HG03460 (cell line): ENCODE measurements around the gene TMEM97.
"Not testable (repeated sequence)": the region's sequence is repeated elsewhere in the genome, so short reads cannot be mapped to it uniquely, and the experiment has no call there.

Experiments used
- ATAC-seq: cut with Tn5 transposase; IDR thresholded peaks from one replicate; pipeline ENCODE4 v1.9.1; 2021; ENCODE audit not compliant: unreplicated experiment

TMEM97 gene

DNA sequence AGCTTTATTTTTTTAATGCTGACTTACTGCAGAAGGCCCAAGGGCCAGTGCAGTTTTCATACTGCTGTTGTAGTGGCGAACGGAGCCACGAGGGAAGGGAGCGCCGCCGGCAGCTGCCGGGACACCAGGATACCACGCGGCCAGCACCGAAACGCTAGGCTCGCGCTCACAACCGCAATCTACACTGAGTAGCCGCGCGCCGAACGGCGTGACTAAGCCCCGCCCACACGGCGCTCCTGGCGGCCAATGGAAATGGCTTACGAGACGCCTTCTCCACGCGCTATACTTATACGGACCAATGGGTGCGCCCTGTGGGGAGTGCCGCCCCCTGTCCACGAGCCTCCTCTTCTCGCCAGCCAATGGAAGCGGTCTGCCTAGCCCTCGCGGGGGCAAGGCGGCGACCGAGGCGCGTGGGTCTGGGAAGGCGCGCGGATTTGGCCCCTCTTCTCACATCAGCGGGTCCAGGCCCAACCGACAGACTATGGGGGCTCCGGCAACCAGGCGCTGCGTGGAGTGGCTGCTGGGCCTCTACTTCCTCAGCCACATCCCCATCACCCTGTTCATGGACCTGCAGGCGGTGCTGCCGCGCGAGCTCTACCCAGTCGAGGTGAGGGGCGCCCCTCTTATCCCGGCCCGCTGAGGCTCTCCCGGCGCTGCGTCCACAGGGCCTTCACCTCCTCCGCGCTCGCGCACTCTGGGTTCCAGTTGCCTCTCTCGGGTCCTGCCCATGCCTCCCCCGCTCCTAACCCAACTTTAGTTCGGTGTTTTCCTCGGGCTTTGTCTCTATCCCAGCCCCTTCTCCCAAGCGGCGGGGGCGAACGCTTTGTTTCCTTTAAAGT, at the start of gene TMEM97:
Gene TMEM97 (plus strand): TSS at position 442 of the 839 bp plus-strand sequence. CDS start 40 bp downstream, at position 482.
- ATAC-seq = peak; percentile 97

DNA sequence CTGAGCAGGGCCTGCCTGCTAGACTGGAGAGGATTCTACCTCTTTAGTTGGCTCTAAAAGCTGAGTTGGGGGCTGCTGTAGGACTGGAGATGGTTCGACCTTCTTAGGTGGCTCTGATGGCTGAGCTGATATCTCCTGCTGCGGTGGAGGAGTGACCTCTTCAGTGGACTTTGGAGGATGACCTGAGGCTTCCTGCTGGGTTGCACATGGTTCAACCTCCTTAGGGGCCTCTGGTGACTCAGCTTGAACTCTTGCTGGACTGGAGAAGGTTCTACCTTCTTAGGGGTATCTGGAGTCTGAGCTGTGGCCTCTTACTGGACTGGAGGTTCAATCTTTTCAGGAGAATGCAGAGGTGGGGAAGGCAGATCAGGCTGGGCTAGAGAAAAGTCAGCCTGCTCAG, 48.9 kb upstream of the TMEM97 start:
- ATAC-seq = no peak

DNA sequence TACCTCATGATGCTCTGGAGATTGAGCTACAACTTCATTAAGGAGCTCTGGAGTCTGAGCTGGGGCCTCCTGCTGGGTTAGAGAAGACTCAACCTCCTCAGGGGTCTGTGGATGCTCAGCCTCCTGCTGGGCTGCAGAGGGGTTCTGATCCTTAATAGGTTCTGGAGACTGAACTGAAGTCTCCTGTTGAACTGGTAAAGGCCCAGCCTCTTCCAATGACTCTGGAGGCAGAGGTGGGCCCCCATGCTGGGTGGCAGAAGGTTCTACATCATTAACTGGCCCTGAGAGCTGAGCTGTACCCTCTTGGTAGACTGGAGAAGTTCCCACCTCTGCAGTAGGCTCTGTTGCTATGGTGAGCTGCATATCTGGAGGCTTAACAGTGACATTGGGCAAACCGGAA, 48.1 kb upstream of the TMEM97 start:
- ATAC-seq = no peak

DNA sequence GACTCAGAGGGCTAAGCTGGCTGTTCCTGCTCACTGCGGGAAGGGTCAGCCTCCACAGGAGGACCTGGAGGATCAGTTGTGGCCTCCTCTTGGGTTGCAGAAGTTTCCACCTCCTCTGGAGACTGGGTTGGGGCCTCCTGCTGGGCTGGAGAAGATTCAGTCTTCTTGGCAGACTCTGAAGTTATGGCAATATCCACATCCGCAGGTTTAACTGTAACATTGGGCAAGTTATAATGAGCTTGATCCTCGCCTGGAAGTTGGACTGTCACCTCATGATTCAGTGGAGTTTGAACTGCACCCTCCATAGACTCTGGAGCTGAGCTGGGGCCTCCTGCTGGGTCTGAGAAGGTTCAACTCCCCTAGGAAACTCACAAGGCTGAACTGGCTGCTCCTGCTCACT, 47.6 kb upstream of the TMEM97 start:
- ATAC-seq = no peak

DNA sequence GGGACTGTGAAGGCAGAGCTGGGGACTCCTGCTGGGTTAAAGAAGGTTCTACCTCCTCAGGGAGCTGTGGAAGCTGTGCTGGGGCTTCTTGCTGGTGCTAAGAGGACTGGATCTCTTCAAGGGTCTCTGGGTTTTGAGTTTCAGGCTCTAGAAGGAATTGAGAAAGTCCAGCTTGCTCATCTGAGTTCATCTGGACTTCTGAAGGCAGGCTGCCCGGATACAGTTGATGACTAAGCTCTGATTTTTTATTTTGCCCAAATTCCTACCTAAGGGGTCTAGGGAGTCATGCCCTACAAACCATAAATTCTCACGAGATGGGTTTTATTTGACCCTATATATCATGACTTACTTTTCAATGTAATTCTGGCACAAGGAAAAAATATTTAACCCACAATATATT, 46.8 kb upstream of the TMEM97 start:
- ATAC-seq = no peak

DNA sequence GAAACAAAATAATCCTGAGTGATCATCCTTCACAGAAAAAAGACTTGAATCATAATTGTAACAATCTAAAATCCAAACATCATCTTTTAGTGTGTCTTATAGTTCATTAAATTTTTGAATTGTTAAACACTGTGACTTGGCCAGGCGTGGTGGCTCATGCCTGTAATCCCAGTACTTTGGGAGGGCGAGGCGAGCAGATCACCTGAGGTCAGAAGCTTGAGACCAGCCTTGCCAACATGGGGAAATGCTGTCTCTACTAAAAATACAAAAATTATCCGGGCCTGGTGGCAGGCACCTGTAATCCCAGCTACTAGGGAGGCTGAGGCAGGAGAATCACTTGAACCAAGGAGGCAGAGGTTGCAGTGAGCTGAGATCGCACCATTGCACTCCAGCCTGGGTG, 45.7 kb upstream of the TMEM97 start:
- ATAC-seq = not testable (repeated sequence)

DNA sequence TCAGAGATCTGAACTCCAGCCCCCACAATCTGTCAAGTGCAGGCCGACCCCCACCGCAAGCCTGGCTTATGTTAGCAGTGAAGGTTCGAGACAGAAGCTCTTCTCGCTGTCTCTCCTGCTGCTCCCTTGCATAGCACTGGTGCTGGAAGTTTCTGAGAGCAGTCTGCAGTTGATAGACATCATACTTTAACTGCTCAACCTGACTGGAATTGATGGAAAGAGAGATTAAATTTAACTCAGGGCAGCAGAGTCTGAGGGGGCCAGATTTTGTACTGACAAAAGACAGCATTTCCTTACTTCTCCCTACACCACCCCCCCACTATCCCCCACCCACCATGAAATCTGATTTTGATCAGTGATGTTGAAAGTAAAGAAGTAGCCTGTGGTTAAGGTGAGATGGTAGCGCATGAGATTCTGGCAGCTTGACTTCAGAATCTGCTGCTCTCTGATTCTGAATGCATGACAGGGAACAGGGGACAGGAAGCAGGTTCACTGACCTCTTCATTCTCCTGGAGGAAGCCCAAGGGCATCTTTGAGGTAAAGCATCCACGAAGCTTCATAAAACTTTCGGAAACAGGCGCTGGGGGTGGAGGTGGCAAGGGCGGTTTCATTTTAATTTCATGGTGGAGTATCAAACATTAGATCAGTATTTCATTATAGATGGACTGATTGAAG, 44.3 kb upstream of the TMEM97 start:
- ATAC-seq = no peak

DNA sequence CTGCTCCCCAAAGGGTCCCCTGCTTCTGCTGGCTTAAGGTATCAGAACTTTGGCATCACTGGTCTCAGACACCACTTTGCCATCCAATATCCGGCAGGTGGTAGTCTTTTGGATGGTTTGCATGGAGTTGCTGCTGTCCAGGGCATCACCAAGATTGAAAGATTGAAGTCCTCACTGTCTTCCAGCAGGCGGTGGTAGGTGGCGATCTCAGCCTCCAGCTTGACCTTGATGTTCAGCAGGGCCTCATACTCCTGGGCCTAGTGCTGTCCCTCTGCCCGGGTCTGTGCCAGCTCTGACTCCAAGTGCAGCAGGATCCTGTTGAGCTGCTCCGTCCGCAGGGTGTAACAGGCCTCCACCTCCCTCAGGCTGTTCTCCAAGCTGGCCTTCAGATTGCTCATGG, 43.0 kb upstream of the TMEM97 start:
- no peak for ATAC-seq

DNA sequence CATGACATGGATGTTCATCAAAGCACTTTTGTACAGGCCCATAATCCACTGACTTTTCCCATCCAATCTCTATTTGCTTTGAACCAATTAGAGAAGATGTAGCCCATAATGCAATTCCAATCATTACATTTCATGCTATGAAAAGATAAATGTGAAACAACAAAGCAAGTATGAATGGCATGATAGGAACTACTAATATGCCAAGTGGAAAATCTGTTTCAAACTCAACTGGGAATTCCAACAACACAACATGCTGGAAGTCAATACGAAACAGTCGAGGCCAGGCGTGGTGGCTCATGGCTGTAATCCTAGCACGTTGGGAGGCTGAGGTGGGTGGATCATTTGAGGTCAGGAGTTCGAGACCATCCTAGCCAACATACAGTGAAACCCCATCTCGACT, 39.6 kb upstream of the TMEM97 start:
- no peak for ATAC-seq

DNA sequence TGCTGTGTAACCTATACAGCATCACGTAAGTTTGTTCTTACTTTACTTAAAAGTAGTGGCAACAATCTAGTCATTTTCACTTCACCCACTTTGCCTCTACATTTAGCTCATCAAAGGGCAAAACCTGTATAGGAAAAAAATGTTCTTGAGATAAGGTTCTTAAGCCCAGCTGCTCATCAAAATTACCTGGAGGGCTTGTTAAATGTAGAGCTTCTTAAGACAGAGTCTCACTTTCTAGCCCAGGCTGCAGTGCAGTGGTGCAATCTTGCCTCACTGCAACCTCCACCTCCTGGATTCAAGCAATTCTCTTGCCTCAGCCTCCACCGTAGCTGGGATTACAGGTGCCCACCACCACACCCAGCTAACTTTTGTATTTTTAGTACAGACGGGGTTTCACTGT, 38.2 kb upstream of the TMEM97 start:
- ATAC-seq = no peak

DNA sequence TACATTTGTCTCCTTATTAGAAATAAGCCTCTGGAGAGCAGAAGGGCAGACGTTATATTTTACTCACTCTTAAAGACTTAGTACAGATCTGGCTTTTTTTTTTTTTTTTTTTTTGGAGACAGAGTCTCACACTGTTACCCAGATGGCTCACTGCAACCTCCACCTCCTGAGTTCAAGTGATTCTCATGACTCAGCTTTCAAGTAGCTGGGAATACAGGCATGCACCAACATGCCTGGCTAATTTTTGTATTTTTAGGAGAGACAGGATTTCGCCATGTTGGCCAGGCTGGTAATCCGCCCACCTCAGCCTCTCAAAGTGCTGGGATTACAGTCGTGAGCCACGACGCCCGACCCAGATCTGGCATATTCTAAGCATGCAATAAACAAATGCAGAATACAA, 36.4 kb upstream of the TMEM97 start:
- no peak for ATAC-seq

DNA sequence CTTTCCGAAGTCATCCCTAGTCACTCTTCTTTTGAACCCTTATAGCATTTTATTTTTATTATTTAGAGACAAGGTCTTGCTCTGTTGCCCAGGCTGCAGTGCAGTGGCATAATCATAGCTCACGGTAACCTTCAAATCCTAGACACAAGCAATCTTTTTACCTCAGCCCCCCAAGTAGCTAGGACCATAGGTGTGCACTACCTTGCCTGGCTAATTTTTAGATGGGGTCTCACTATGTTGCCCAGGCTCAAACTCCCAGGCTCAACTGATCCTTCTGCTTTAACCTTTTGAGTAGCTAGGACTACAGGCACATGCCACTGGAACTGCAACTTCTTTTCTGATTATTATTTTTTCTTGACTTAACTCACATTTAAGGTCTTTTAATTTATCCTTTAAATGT, 33.0 kb upstream of the TMEM97 start:
- no peak for ATAC-seq

DNA sequence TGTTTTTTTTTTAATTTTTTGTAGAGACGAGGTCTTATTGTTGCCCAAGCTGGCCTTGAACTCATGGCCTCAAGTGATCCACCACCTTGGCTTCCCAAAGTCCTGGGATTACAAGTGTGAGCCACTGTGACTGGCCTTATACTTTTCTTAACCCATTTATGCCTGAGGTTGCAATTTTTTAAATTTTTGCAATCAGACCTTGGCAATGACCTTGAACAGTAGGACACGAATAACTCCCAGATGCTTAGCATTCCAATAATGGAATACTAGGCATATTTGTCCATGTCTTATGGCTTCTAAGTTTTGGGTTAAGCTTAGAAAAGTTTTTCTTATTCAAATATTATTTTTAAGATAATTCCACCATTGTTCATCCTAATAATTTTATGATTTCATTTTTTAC, 28.3 kb upstream of the TMEM97 start:
- no peak for ATAC-seq

DNA sequence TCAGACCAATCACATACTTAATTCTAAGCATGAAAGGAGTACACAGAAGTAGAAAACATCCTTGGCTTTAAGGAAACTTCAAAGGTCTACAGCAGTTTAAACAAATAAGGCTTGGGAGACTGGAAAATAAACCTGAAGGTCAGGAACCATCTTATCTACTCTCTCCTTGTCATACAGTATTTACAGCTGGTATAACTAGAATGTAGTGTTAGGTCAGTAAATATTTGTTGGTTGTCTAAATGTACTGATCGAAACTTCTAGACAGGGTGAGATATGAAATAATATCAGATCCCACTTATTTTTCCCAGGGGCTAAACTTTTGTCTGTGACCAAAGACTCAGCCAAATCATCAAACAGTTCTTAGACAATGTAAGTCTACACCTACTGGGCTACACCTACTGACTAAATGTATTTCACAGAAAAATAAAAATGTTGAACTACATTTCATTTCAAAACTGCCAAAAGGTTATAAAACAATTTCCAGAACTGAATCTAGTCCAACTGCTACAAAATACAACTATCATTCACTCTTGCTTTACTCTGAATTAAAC, 27.1 kb upstream of the TMEM97 start:
- no peak for ATAC-seq

DNA sequence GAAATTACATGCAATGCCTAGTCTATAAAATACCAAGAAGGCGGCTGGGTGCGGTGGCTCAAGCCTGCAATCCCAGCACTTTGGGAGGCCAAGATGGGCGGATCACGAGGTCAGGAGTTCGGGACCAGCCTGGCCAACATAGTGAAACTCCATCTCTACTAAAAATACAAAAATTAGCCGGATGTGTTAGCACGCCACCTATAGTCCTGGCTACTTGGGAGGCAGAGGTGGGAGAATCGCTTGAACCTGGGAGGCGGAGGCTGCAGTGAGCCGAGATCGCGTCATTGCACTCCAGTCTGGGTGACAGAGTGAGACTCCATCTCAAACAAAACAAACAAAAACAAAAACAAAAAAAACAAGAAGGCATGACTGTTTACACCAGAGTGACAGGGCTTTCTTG, 26.1 kb upstream of the TMEM97 start:
- not testable (repeated sequence) for ATAC-seq

DNA sequence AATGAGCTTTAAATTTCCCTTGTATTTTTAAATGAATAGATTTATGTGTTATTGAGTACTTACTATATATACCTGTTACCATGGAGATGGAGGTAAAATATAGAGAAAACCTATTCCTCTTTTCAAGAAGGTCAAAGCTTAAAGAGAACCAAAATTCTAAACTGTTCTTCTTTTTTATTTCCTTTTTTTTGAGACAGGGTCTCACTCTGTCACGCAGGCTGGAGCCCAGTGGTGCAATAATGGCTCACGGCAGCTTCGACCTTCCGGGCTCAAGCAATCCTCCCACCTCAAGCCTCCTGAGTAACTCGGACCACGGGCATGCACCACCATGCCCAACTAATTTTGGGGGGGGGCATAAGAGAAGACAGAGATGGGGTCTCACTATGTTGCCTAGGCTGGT, 25.0 kb upstream of the TMEM97 start:
- ATAC-seq = no peak

DNA sequence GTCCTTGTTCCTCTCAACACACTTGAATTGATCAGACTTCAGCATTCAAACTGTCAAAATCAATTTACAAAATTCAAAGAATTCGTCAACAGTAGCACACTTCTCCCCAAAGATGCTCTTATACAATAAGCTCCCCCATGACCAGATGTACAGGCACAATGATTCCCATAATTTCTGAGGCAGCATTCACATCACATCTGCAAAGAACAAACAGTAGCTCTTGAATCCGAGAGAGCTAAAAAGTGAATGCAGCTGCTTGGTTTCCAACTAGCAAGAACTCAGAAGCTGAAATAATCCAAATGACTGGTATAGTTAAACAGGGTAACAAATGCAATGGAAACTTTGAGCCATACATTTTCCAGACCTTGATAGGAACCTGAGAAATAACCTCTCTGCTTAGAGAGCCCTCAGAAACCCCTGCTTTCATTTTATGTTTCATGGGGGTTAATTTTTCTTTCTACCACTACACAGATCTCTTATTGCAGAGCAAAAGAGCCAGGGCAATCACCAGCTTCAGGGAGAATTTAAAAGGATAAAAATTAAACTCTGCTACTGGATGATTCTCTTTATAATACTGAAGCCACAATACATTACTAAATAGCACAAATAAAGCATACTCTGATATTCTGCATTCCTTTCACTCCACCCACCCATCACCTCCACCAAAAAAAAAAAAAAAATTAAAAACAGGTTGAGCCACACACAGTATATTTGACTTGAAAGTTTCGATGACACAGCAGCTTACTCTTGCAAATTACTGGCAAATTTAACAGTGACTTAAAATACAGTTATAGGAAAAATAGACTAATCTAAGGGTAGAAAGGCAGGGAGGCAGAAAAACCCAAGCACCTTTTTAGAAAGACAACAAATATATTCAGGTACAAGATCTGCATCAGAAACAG, 23.1 kb upstream of the TMEM97 start:
- no peak for ATAC-seq

DNA sequence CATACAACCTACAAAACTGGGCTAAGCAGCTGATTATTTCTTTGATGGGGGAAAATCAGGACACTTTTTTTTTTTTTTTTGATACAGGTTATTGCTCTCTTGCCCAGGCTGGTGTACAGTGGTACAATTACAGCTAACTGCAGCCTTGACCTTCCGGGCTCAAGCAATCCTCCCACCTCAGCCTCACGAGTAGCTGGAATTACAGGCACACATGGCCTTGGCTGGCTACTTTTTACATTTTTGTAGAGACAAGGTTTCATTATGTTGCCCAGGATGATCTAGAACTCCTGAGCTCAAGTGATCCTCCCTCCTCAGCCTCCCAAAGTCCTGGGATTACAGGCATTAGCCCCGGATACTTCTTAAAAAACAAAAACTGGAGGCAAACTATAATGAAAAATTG, 20.6 kb upstream of the TMEM97 start:
- no peak for ATAC-seq

DNA sequence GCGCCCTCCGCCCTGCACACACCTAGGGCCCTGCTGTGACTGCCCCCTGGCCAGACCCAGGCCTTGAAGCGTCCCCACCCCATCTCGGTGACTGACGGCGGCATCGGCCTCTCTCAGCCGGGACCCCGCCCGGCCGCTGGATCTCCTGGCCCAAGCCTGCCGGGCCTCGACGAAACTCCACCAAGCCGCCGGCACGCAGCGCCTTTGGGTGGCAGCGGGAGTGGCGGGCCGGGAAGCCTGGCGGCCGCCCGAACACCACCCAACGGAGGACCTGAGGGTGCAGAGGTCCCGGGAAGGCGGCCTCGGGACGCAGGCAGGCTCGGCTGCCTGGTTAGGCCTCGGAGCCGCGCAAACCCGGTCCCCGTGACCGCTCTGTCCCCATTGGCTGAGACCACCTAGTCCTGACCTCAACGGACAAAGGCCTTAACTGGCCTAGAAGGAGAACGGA, 12.0 kb upstream of the TMEM97 start:
- ATAC-seq = no peak

DNA sequence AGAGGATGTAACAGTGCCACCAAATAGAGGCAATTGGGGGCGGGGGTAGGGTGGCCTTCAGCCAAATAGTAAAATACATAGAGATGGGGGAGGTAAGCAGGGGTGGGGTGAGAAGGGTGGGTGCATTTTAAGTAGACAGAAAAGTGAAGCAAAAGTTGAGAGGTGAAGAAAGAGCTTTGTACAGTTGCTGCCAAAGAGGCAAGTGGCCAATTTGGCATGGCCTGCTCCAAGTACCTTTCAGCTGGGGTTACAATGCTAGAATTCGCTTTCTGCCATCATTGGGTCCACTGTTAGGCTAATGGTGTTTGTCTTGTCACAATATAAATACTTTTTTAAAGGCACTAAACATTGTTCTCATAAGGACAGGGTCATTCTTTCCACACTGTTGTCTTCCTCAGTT, 5.2 kb upstream of the TMEM97 start:
- ATAC-seq = no peak
